SK-N-MC (cell line): ENCODE results near the gene SLC9C2.

Experiments used
- EZH2 ChIP-seq: fragments of 200-600 bp; sonication (generic); IDR thresholded peaks from one replicate; pipeline ENCODE4 v1.6.1; 2017; ENCODE audit warnings: antibody characterized with exemption
- POLR2AphosphoS5 ChIP-seq: IDR thresholded peaks from 2 replicates; pipeline ENCODE4 v1.6.1; 2012; ENCODE audit warnings: mild to moderate bottlenecking, low read depth, low read length, borderline replicate concordance

DNA sequence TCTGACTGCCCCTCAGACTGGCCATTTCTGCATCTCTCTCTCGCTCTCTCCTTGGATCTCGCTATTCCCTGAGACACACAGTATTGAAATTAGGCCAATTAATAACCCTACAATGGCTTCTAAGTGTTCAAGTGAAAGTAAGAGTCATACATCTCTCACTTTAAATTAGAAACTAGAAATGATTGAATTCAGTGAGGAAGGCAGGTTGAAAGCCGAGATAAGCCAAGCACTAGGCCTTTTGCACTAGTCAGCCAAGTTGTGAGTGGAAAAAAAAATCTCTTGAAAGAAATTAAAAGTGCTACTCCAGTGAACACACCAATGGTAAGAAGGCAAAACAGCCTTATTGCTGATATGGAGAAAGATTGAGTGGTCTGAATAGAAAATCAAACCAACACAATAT lies 51.2 kb downstream of the SLC9C2 start:
- TF ChIP-seq EZH2 (no peak), POLR2AphosphoS5 (no peak)
